ENCODE results near the gene ANO9.

ANO9 gene, protein sequence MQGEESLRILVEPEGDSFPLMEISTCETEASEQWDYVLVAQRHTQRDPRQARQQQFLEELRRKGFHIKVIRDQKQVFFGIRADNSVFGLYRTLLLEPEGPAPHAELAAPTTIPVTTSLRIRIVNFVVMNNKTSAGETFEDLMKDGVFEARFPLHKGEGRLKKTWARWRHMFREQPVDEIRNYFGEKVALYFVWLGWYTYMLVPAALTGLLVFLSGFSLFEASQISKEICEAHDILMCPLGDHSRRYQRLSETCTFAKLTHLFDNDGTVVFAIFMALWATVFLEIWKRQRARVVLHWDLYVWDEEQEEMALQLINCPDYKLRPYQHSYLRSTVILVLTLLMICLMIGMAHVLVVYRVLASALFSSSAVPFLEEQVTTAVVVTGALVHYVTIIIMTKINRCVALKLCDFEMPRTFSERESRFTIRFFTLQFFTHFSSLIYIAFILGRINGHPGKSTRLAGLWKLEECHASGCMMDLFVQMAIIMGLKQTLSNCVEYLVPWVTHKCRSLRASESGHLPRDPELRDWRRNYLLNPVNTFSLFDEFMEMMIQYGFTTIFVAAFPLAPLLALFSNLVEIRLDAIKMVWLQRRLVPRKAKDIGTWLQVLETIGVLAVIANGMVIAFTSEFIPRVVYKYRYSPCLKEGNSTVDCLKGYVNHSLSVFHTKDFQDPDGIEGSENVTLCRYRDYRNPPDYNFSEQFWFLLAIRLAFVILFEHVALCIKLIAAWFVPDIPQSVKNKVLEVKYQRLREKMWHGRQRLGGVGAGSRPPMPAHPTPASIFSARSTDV

DNA sequence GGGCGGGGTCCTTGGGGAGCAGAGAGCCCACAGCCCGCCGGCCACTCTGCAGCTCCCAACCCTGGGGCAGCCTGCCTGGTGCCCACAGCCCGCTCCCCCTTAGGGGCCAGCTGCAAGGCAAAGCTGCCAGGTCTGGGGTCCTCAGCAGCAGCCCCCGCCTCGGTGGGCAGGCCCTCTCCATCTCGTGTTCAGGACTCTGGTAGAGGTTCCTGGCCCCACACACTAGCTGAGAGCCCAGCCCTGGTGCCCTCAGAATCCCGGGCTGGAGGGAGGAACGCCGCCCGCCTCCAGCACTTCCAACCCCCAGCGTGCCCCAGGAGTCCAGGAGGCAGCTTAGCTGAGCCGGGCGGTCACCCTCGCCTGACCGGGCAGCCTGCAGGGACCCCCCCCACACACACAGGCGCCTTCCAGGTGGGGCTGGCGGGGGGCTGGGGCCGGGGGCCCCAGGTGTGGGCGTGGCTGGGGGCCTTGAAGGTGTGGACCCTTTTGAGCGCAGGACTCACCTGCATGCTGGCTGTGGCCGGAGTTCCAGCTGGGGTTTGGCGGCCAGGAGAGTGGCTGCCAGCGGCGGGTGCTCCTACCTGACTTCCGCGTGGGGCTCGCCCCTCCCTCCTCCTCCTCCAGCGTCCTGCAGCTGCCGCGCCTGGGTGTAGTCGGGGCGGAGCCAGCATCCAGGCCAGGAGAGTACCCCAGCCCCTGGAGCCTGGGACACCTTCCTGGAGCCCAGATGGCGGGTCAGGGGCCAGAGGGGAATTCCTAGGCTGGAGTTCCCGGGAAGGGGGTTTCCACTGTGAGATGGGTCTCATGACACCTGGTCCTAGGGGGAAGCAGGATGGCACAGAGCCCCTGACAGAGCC lies at the start of gene ANO9:
TSS of gene ANO9 (minus strand) at position 594 of the 857 bp plus-strand sequence. CDS start at position 509, 85 bp downstream.
- Mint-ChIP-seq H3K36me3 (ENCODE audit: low read depth) (no peaks in the 10 kb centered on the region), H3K27me3 (ENCODE audit: low read depth) (peaks cover 12% of the 10 kb centered on the region), H3K4me1 (peaks cover 23% of the 10 kb centered on the region), H3K4me3 (peak within 1 kb of the TSS in 2 of 3 experiments; percentile 47 to 66), H3K9me3 (peaks cover 3% of the 10 kb centered on the region), H3K27ac (no peak within 1 kb of the TSS)
- TF ChIP-seq CTCF (IDR thresholded peaks at IDR 0.05; ENCODE audit: unreplicated experiment in 3 of 3), result no peak

DNA sequence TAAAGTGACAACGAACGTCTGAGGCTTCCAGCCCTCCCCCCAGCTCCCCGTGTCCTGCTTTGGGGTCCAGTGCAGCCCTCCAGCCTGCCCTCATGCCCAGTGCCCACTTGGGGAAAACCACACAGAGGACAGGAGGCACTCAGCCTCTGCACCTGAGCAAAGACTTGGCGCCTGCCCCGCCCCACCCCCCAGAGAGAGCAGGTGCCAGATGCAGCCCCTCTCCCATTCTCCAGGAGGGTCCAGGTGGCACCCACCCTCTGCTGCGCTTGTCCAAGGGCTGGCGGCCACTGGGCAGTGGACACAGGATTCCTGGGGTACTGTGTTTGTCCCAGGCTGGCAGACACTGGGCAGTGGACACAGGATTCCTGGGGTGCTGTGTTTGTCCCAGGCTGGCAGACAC lies 49.5 kb upstream of the ANO9 start:
- Mint-ChIP-seq H3K27me3 (ENCODE audit: low read depth) (no peaks in the 10 kb centered on the region), H3K4me3 (no peak overlapping the region), H3K27ac (no peak overlapping the region), H3K9me3 (no peaks in the 10 kb centered on the region), H3K4me1 (peaks cover 10% of the 10 kb centered on the region), H3K36me3 (ENCODE audit: low read depth) (peaks cover 27% of the 10 kb centered on the region)
- TF ChIP-seq CTCF (IDR thresholded peaks at IDR 0.05; ENCODE audit: unreplicated experiment in 3 of 3), result no peak

- Mint-ChIP-seq H3K4me1 (peaks cover 8% of the 10 kb centered on the region), H3K27me3 (ENCODE audit: low read depth) (no peaks in the 10 kb centered on the region), H3K36me3 (ENCODE audit: low read depth) (peaks cover 22% of the 10 kb centered on the region), H3K27ac (no peak overlapping the region), H3K9me3 (no peaks in the 10 kb centered on the region), H3K4me3 (no peak overlapping the region)
- no peak for TF ChIP-seq CTCF (IDR thresholded peaks at IDR 0.05; ENCODE audit: unreplicated experiment in 3 of 3)
Measured at GRCh38 chr11:490930-491260, 49.1 kb upstream of the ANO9 start.

DNA sequence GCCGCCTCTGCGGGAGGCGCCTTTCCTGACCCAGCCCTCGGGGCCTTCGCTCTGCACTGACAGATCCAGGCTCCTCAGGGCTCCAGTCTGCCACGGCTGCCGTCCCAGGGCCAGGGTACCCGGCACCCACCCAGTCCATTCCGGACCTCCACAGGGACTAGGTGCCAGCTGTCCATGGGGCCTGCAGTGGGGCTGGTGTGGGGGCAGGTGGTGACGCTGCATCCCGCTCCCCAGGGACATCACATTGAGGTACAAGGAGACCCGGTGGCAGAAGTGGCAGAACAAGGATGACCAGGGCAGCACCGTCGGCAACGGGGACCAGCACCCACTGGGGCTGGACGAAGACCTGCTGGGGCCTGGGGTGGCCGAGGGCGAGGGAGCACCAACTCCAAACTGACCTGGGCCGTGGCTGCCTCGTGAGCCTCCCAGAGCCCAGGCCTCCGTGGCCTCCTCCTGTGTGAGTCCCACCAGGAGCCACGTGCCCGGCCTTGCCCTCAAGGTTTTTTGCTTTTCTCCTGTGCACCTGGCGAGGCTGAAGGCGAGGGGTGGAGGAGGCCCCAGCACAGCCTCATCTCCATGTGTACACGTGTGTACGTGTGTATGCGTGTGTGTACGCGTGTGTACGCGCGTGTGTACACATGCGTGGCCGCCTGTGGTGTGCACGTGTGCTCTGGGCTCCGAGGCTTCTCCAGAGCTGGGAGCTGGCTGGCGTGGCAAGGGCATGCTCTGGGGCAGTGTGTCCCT lies 48.5 kb upstream of the ANO9 start:
- H3K4me1 Mint-ChIP-seq, result peaks cover 4% of the 10 kb centered on the region

More for the DNA sequence above, 48.5 kb upstream of the ANO9 start:
- H3K27ac Mint-ChIP-seq, result no peak overlapping the region
- H3K4me3 Mint-ChIP-seq, result no peak overlapping the region
- TF ChIP-seq CTCF (IDR thresholded peaks at IDR 0.05; ENCODE audit: unreplicated experiment in 3 of 3), result no peak
- no peaks in the 10 kb centered on the region for H3K9me3 Mint-ChIP-seq
- peaks cover 19% of the 10 kb centered on the region for H3K36me3 Mint-ChIP-seq (ENCODE audit: low read depth)
- no peaks in the 10 kb centered on the region for H3K27me3 Mint-ChIP-seq (ENCODE audit: low read depth)
